OCI-LY1 (cell line): ENCODE data around the gene PURA.

Source experiments
- H2AFZ ChIP-seq: fragments of 200-600 bp; sonication (generic), shearing (Covaris generic); 2 replicates; pipeline ENCODE4 v1.6.0; 2014; ENCODE audit warnings: antibody characterized with exemption, mild to moderate bottlenecking, low read length
- H3F3A ChIP-seq: fragments of 200-600 bp; sonication (generic), shearing (Covaris generic); 2 replicates; pipeline ENCODE4 v1.6.0; 2014; ENCODE audit warnings: mild to moderate bottlenecking, antibody characterized with exemption, low read length, moderate library complexity; ENCODE audit not compliant: insufficient read depth
- H3K27ac ChIP-seq: fragments of 200-600 bp; sonication (generic); 2 replicates; pipeline ENCODE4 v1.5.1; 2014; ENCODE audit warnings: low read length, mixed run types, mild to moderate bottlenecking, low read depth; ENCODE audit not compliant: poor library complexity, severe bottlenecking
- H3K27me3 ChIP-seq: fragments of 200-600 bp; sonication (generic); 2 replicates; pipeline ENCODE4 v1.6.0; 2014; ENCODE audit warnings: antibody characterized with exemption, mild to moderate bottlenecking, low read length, moderate library complexity; ENCODE audit not compliant: insufficient read depth
- H3K36me3 ChIP-seq: fragments of 200-600 bp; sonication (generic); 2 replicates; pipeline ENCODE4 v1.6.1; 2014; ENCODE audit warnings: mild to moderate bottlenecking, antibody characterized with exemption, low read length, moderate library complexity, mixed read lengths; ENCODE audit not compliant: insufficient read depth
- H3K4me1 ChIP-seq: fragments of 200-600 bp; sonication (generic); 2 replicates; pipeline ENCODE4 v1.5.1; 2014; ENCODE audit warnings: mild to moderate bottlenecking, low read length, moderate library complexity; ENCODE audit not compliant: insufficient read depth, severe bottlenecking
- H3K4me2 ChIP-seq: fragments of 200-600 bp; sonication (generic), shearing (Covaris generic); 2 replicates; pipeline ENCODE4 v1.6.1; 2014; ENCODE audit warnings: low read length
- H3K4me3 ChIP-seq: fragments of 200-600 bp; sonication (generic); 2 replicates; pipeline ENCODE4 v1.5.1; 2014; ENCODE audit warnings: low read length, low read depth, mild to moderate bottlenecking, mixed read lengths; ENCODE audit not compliant: poor library complexity, severe bottlenecking
- H3K79me2 ChIP-seq: fragments of 200-600 bp; shearing (Covaris generic); 2 replicates; pipeline ENCODE4 v1.6.1; 2016; ENCODE audit warnings: mixed run types, low read length, mixed read lengths; ENCODE audit not compliant: insufficient read depth
- H3K9ac ChIP-seq: fragments of 200-600 bp; sonication (generic), shearing (Covaris generic); 2 replicates; pipeline ENCODE4 v1.6.1; 2014; ENCODE audit warnings: mild to moderate bottlenecking, low read length, mixed read lengths
- H3K9me2 ChIP-seq: fragments of 200-600 bp; sonication (generic), shearing (Covaris generic); 2 replicates; pipeline ENCODE4 v1.6.1; 2014; ENCODE audit warnings: low read depth, mild to moderate bottlenecking, low read length, mixed read lengths
- H3K9me3 ChIP-seq: fragments of 200-600 bp; shearing (Covaris generic); 2 replicates; pipeline ENCODE4 v1.6.1; 2014; ENCODE audit warnings: low read length, mixed read lengths
- H4K20me1 ChIP-seq: fragments of 200-600 bp; sonication (generic), shearing (Covaris generic); 2 replicates; pipeline ENCODE4 v1.6.0; 2016; ENCODE audit warnings: mild to moderate bottlenecking, low read length; ENCODE audit not compliant: insufficient read depth
- CTCF ChIP-seq: fragments of 200-600 bp; sonication (generic), shearing (Covaris generic); IDR thresholded peaks from 2 replicates; pipeline ENCODE4 v1.5.1; 2017; ENCODE audit warnings: mild to moderate bottlenecking, antibody characterized with exemption, low read length, moderate library complexity, mixed read lengths
- EZH2 ChIP-seq: fragments of 200-600 bp; sonication (generic), shearing (Covaris generic); IDR thresholded peaks from 2 replicates; pipeline ENCODE4 v1.8.0; 2017; ENCODE audit warnings: borderline replicate concordance, mixed run types, mild to moderate bottlenecking, antibody characterized with exemption, low read length, moderate library complexity, mixed read lengths

The PURA gene

GRCh38 chr5:140172483-140172882, 58.6 kb downstream of the PURA start:
- H3K27ac ChIP-seq, result no peak overlapping the region
- no peak overlapping the region for H3K4me2 ChIP-seq
- no peak overlapping the region for H3K9ac ChIP-seq
- TF ChIP-seq EZH2 (no peak), CTCF (no peak)
- H3K9me2 ChIP-seq, result no peaks in the 10 kb centered on the region
- no peaks in the 10 kb centered on the region; the same call in 1 of the 2 replicates for H3F3A ChIP-seq
- no peak overlapping the region for H2AFZ ChIP-seq
- no peak overlapping the region for H3K4me3 ChIP-seq
- no peaks in the 10 kb centered on the region for H3K79me2 ChIP-seq
- no peaks in the 10 kb centered on the region for H3K36me3 ChIP-seq
- H3K27me3 ChIP-seq, result no peaks in the 10 kb centered on the region
- peaks cover 18% of the 10 kb centered on the region for H3K4me1 ChIP-seq
- H4K20me1 ChIP-seq, result no peaks in the 10 kb centered on the region
- no peaks in the 10 kb centered on the region for H3K9me3 ChIP-seq

- Histone ChIP-seq H2AFZ (no peak overlapping the region), H3K9me3 (no peaks in the 10 kb centered on the region), H3K4me2 (peak overlapping the region; percentile 67; the same call in 1 of the 2 replicates), H3K4me1 (peaks cover 26% of the 10 kb centered on the region), H3K9ac (no peak overlapping the region), H3K79me2 (no peaks in the 10 kb centered on the region), H3K4me3 (no peak overlapping the region), H4K20me1 (no peaks in the 10 kb centered on the region), H3K27me3 (no peaks in the 10 kb centered on the region), H3F3A (no peaks in the 10 kb centered on the region; the same call in 1 of the 2 replicates), H3K9me2 (no peaks in the 10 kb centered on the region), H3K27ac (no peak overlapping the region), H3K36me3 (no peaks in the 10 kb centered on the region)
- TF ChIP-seq EZH2 (no peak), CTCF (no peak)
Observed at GRCh38 chr5:140174014-140174413, 60.1 kb downstream of the PURA start.

GRCh38 chr5:140174465-140175366, 60.8 kb downstream of the PURA start, which contains the start of gene CYSTM1:
CYSTM1 (plus strand) TSS chr5:140175188; CDS start chr5:140194466, 19,278 bp downstream.
- Histone ChIP-seq H3F3A (no peaks in the 10 kb centered on the region; the same call in 1 of the 2 replicates), H2AFZ (no peak within 1 kb of the TSS), H3K36me3 (no peaks in the 10 kb centered on the region), H3K4me1 (peaks cover 26% of the 10 kb centered on the region), H3K9me3 (no peaks in the 10 kb centered on the region), H3K4me2 (peak within 1 kb of the TSS; percentile 67), H3K9ac (peak within 1 kb of the TSS; percentile 72), H3K9me2 (no peaks in the 10 kb centered on the region), H3K27me3 (no peaks in the 10 kb centered on the region), H4K20me1 (no peaks in the 10 kb centered on the region), H3K4me3 (peak within 1 kb of the TSS; percentile 80), H3K27ac (no peak within 1 kb of the TSS), H3K79me2 (no peaks in the 10 kb centered on the region)
- TF ChIP-seq EZH2, result no peak
- no peak; the same call in 1 of the 2 replicates for TF ChIP-seq CTCF
